Sigmoid colon (tissue), 7 donors: Measurements from ENCODE around the gene PCCB. TPM values are rescaled to one million over a fixed set of nuclear protein-coding genes. Genes with fewer than 3 reads are reported as not detected.
"Not testable (repeated sequence)": the region's sequence is repeated elsewhere in the genome, so short reads cannot be mapped to it uniquely, and the experiment has no call there.

Experiments
- DNase-seq: peaks from one replicate; pipeline ENCODE4 v3.0.0-alpha.2; 2019
- H3K27ac ChIP-seq, 4 donors: fragments of 200-600 bp; sonication (generic); one replicate each; pipeline ENCODE4 v1.5.1; 2016 to 2019; ENCODE audit warnings: mild to moderate bottlenecking in 1 of 4
- H3K27me3 ChIP-seq, 3 donors: fragments of 200-600 bp; sonication (generic); one replicate each; pipeline ENCODE4 v1.5.1; 2019; ENCODE audit warnings: mild to moderate bottlenecking in 1 of 3
- H3K36me3 ChIP-seq, 4 donors: fragments of 200-600 bp; sonication (generic); one replicate each; pipeline ENCODE4 v1.5.1; 2016 to 2019
- H3K4me1 ChIP-seq, 4 donors: fragments of 200-600 bp; sonication (generic); one replicate each; pipeline ENCODE4 v1.5.1; 2017 to 2019
- H3K4me3 ChIP-seq, 4 donors: fragments of 200-600 bp; sonication (generic); one replicate each; pipeline ENCODE4 v1.5.1; 2017 to 2019; ENCODE audit warnings: mild to moderate bottlenecking in 2 of 4, moderate library complexity in 1 of 4
- H3K9me3 ChIP-seq, 4 donors: fragments of 200-600 bp in 3 of 4; sonication (generic) in 3 of 4; one replicate each; pipeline versions ENCODE4 v1.5.1 to v1.6.1; 2013 to 2019
- CTCF ChIP-seq, 4 experiments: fragments of 450-650 bp in 3 of 4; fragments of 200-600 bp in 1 of 4; IDR thresholded peaks; one replicate each; pipeline ENCODE4 v1.5.1; 2016 to 2019; ENCODE audit warnings: antibody characterized with exemption in 4 of 4, mild to moderate bottlenecking in 3 of 4, moderate library complexity in 2 of 4
- EP300 ChIP-seq, 4 donors: sonication (generic); formaldehyde crosslinking; IDR thresholded peaks; one replicate each; pipeline ENCODE4 v1.6.1; 2017; ENCODE audit warnings: antibody characterized with exemption in 4 of 4
- POLR2A ChIP-seq, 2 donors: fragments of 450-650 bp; IDR thresholded peaks; one replicate each; pipeline ENCODE4 v1.6.1; 2016; ENCODE audit warnings: antibody characterized with exemption in 2 of 2, mild to moderate bottlenecking in 2 of 2, moderate library complexity in 2 of 2
- POLR2AphosphoS5 ChIP-seq, 4 donors: sonication (generic); formaldehyde crosslinking; IDR thresholded peaks; one replicate each; pipeline ENCODE4 v1.6.1; 2017; ENCODE audit warnings: antibody characterized with exemption in 4 of 4
- WGBS, 2 donors: extraction: QIAGEN DNeasy Blood & Tissue Kit; methylation state at CpG; one replicate each; pipeline ENCODE4 v1.1.7; 2013; 5-methylcytosine and 5-hydroxymethylcytosine counted together
- intact Hi-C: fragments of 100-400 bp; cut with DNase I; formaldehyde crosslinking; loops from one replicate; pipeline ENCODE4 v1.15.1; 2023
- polyA plus RNA-seq, 3 donors: library from polyadenylated mRNA; stranded (reverse); fragments of 200-250 nt; gene quantifications; one replicate each; pipeline ENCODE4 v1.2.3, GENCODE V29; 2013
- total RNA-seq, 4 donors: library from RNA; depleted of rRNA; stranded (reverse); fragments of >200 nt; gene quantifications; one replicate each; pipeline ENCODE4 v1.1.0, GENCODE V29; 2016
- donor health status: healthy with polysubstance abuse.
- donor health status: Bipolar disorder and iron deficiency.
- donor health status: healthy.

The PCCB gene
- total RNA-seq (10 to 100 TPM; 24.8 to 33.9 (median 29.0) TPM), polyA plus RNA-seq (10 to 100 TPM; 31.2 to 64.3 (median 32.9) TPM)

DNA sequence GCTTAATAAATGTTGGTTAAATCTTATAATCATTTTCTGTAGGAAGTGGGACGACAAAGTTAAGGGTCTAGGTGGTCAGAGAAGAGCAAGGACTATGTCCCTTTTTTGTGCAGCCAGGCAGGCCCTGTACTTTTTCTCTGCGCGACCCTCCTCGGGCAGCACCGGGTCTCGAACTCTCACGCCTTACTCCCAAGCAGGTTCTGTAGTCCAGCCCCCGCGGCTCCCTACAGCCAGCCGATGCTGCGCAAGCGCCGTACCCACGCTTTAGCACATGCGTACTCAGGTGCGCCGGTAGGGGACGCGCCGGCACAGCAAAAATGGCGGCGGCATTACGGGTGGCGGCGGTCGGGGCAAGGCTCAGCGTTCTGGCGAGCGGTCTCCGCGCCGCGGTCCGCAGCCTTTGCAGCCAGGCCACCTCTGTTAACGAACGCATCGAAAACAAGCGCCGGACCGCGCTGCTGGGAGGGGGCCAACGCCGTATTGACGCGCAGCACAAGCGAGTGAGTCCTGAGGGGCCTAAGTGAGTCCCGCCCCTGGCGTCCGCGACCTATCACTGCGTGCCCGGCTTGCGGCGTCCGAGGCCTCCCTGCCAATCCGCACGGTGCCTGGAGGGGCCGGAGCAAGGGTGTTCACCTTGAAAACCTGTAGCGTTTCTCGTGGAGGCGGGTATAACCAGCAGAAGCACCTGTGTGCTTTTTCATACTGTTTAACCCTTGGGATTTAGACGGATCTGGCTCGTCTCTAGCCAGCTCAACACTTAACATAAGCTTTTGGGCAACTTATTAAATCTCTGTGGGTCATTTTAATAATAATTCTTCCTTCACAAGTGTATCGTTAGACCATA is at the start of gene PCCB:
TSS of gene PCCB (plus strand) at position 282 of the 844 bp plus-strand sequence. CDS start at position 318, 36 bp downstream.
- Histone ChIP-seq H3K27me3 (no peaks in the 10 kb centered on the region), H3K27ac (peak within 1 kb of the TSS; percentile 89 to 93 (median 92)), H3K4me1 (peaks cover 0 to 18% (median 15%) of the 10 kb centered on the region in 4 donors), H3K4me3 (peak within 1 kb of the TSS; percentile 66 to 72 (median 68)), H3K36me3 (no peaks in the 10 kb centered on the region), H3K9me3 (no peaks in the 10 kb centered on the region)
- intact Hi-C loops, result loop anchor here (1.0 to 10.0 kb wide), 5 partner anchors 54 to 765 kb away; partner anchors contain the start of genes MSL2 and PPP2R3A
- DNase-seq, result peak; percentile 97
- TF ChIP-seq CTCF (IDR thresholded peaks at IDR 0.05), result peak; percentile 80 to 97 (median 96)
- TF ChIP-seq EP300 (IDR thresholded peaks at IDR 0.05), result no peak
- TF ChIP-seq POLR2A (IDR thresholded peaks at IDR 0.05), result peak; percentile 15 to 23
- peak; percentile 51 to 84 (median 78) for TF ChIP-seq POLR2AphosphoS5 (IDR thresholded peaks at IDR 0.05)
- WGBS, 2 donors, result 1% methylated on average over 64 of the region's 64 CpGs

- no peak for DNase-seq
- intact Hi-C loops, result no loop called here
- no peaks in the 10 kb centered on the region for H3K36me3 ChIP-seq
- no peaks in the 10 kb centered on the region for H3K27me3 ChIP-seq
- H3K27ac ChIP-seq, result no peak overlapping the region
- H3K9me3 ChIP-seq, result no peaks in the 10 kb centered on the region
- H3K4me3 ChIP-seq, result no peak overlapping the region
- H3K4me1 ChIP-seq, result no peaks in the 10 kb centered on the region
- WGBS, 2 donors, result 77 to 81% methylated on average over 4 of the region's 4 CpGs
- TF ChIP-seq EP300 (IDR thresholded peaks at IDR 0.05) (no peak), POLR2AphosphoS5 (IDR thresholded peaks at IDR 0.05) (no peak), POLR2A (IDR thresholded peaks at IDR 0.05) (no peak), CTCF (IDR thresholded peaks at IDR 0.05) (no peak)
Observed at GRCh38 chr3:136207489-136208115, 42.5 kb upstream of the PCCB start.

DNA sequence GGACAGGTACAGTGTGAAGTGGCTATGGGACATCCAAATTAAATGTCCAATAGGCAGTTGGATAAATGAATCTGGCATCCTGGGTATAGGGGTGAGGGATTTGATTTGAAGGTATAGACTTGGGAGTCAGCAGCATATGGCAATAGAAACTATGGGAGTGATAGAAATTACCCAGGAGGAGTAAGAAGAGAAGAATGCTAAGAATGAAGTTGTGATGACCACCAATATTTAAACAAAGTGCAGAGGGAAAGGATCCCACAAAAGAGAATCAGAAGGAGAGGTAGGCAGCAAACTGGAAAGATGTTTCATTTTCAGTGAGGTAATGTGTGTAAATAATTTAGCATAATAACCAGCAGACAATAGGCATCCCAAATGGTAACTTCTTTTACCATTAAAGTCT is 40.2 kb upstream of the PCCB start:
- no peaks in the 10 kb centered on the region for H3K4me1 ChIP-seq
- TF ChIP-seq POLR2A (IDR thresholded peaks at IDR 0.05), result no peak
- TF ChIP-seq CTCF (IDR thresholded peaks at IDR 0.05), result no peak
- TF ChIP-seq POLR2AphosphoS5 (IDR thresholded peaks at IDR 0.05), result no peak
- no peak for TF ChIP-seq EP300 (IDR thresholded peaks at IDR 0.05)
- no peaks in the 10 kb centered on the region for H3K36me3 ChIP-seq
- no peaks in the 10 kb centered on the region for H3K9me3 ChIP-seq
- H3K27ac ChIP-seq, result no peak overlapping the region
- DNase-seq, result no peak
- intact Hi-C loops, result no loop called here
- no peaks in the 10 kb centered on the region for H3K27me3 ChIP-seq
- H3K4me3 ChIP-seq, result no peak overlapping the region

- DNase-seq, result no peak
- Histone ChIP-seq H3K27me3 (no peaks in the 10 kb centered on the region), H3K4me1 (no peaks in the 10 kb centered on the region), H3K9me3 (no peaks in the 10 kb centered on the region), H3K36me3 (no peaks in the 10 kb centered on the region), H3K27ac (no peak overlapping the region), H3K4me3 (no peak overlapping the region)
- intact Hi-C loops, result no loop called here
- TF ChIP-seq POLR2AphosphoS5 (IDR thresholded peaks at IDR 0.05) (no peak), POLR2A (IDR thresholded peaks at IDR 0.05) (no peak), CTCF (IDR thresholded peaks at IDR 0.05) (no peak), EP300 (IDR thresholded peaks at IDR 0.05) (no peak)
- 86 to 87% methylated on average over 2 of the region's 2 CpGs for WGBS, 2 donors
Observed at GRCh38 chr3:136211547-136211946, 38.6 kb upstream of the PCCB start.

- H3K9me3 ChIP-seq, H3K4me1 ChIP-seq, H3K36me3 ChIP-seq, intact Hi-C loops, DNase-seq, H3K27ac ChIP-seq, H3K27me3 ChIP-seq, H3K4me3 ChIP-seq: not testable (repeated sequence)
- WGBS, 2 donors, result 94 to 97% methylated on average over 4 of the region's 4 CpGs
Observed at GRCh38 chr3:136222746-136223145, 27.4 kb upstream of the PCCB start.
